ENCODE data around the gene NRM.

The NRM gene

GRCh38 chr6:30703011-30703410 is 12.2 kb upstream of the NRM start:
- no peak; the same call in 2 of the 3 replicates for ATAC-seq

GRCh38 chr6:30700340-30700739 is 9.6 kb upstream of the NRM start:
- TF ChIP-seq ZFP30 (CRISPR knock-in tag; IDR thresholded peaks at IDR 0.05) (no peak), RARB (CRISPR knock-in tag; IDR thresholded peaks at IDR 0.05) (no peak)
- no peak for ATAC-seq

More at GRCh38 chr6:30703011-30703410, 12.2 kb upstream of the NRM start:
- TF ChIP-seq, protein P1, sequence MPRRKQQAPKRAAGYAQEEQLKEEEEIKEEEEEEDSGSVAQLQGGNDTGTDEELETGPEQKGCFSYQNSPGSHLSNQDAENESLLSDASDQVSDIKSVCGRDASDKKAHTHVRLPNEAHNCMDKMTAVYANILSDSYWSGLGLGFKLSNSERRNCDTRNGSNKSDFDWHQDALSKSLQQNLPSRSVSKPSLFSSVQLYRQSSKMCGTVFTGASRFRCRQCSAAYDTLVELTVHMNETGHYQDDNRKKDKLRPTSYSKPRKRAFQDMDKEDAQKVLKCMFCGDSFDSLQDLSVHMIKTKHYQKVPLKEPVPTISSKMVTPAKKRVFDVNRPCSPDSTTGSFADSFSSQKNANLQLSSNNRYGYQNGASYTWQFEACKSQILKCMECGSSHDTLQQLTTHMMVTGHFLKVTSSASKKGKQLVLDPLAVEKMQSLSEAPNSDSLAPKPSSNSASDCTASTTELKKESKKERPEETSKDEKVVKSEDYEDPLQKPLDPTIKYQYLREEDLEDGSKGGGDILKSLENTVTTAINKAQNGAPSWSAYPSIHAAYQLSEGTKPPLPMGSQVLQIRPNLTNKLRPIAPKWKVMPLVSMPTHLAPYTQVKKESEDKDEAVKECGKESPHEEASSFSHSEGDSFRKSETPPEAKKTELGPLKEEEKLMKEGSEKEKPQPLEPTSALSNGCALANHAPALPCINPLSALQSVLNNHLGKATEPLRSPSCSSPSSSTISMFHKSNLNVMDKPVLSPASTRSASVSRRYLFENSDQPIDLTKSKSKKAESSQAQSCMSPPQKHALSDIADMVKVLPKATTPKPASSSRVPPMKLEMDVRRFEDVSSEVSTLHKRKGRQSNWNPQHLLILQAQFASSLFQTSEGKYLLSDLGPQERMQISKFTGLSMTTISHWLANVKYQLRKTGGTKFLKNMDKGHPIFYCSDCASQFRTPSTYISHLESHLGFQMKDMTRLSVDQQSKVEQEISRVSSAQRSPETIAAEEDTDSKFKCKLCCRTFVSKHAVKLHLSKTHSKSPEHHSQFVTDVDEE (CRISPR knock-in tag; IDR thresholded peaks at IDR 0.05), result no peak
- TF ChIP-seq, protein P2, sequence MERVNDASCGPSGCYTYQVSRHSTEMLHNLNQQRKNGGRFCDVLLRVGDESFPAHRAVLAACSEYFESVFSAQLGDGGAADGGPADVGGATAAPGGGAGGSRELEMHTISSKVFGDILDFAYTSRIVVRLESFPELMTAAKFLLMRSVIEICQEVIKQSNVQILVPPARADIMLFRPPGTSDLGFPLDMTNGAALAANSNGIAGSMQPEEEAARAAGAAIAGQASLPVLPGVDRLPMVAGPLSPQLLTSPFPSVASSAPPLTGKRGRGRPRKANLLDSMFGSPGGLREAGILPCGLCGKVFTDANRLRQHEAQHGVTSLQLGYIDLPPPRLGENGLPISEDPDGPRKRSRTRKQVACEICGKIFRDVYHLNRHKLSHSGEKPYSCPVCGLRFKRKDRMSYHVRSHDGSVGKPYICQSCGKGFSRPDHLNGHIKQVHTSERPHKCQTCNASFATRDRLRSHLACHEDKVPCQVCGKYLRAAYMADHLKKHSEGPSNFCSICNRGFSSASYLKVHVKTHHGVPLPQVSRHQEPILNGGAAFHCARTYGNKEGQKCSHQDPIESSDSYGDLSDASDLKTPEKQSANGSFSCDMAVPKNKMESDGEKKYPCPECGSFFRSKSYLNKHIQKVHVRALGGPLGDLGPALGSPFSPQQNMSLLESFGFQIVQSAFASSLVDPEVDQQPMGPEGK (CRISPR knock-in tag; IDR thresholded peaks at IDR 0.05; ENCODE audit: borderline replicate concordance), result no peak

DNA sequence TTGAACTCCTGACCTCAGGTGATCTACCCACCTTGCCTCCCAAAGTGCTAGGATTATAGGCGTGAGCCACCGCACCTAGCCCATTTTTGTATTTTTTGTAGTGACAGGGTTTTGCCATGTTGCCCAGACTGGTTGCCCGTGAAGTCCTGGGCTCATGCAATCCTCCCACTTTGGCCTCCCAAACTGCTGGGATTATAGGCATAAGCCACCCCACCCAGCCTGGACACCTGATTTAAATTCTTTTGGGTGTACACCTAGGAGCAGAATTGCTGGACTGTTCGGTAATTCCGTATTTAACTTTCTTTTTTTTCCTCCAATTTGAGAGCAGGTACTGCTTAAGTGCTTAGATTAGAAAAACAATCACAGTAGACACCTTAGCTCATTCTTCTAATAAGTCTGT is 5.6 kb upstream of the NRM start:
- no peak for ATAC-seq
- TF ChIP-seq ESRRG (CRISPR knock-in tag; IDR thresholded peaks at IDR 0.05), result no peak
- no peak for TF ChIP-seq CSDC2 (CRISPR knock-in tag; IDR thresholded peaks at IDR 0.05)
- no peak for TF ChIP-seq ZNF70 (CRISPR knock-in tag; IDR thresholded peaks at IDR 0.05)
- TF ChIP-seq GLIS3 (CRISPR knock-in tag; IDR thresholded peaks at IDR 0.05), result no peak
- TF ChIP-seq OSR1 (CRISPR knock-in tag; IDR thresholded peaks at IDR 0.05), result no peak
- TF ChIP-seq RARB (CRISPR knock-in tag; IDR thresholded peaks at IDR 0.05), result no peak
- TF ChIP-seq, protein P3, sequence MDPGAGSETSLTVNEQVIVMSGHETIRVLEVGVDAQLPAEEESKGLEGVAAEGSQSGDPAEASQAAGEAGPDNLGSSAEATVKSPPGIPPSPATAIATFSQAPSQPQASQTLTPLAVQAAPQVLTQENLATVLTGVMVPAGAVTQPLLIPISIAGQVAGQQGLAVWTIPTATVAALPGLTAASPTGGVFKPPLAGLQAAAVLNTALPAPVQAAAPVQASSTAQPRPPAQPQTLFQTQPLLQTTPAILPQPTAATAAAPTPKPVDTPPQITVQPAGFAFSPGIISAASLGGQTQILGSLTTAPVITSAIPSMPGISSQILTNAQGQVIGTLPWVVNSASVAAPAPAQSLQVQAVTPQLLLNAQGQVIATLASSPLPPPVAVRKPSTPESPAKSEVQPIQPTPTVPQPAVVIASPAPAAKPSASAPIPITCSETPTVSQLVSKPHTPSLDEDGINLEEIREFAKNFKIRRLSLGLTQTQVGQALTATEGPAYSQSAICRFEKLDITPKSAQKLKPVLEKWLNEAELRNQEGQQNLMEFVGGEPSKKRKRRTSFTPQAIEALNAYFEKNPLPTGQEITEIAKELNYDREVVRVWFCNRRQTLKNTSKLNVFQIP (CRISPR knock-in tag; IDR thresholded peaks at IDR 0.05; ENCODE audit: borderline replicate concordance, low read depth), result no peak
- TF ChIP-seq, protein P2 (CRISPR knock-in tag; IDR thresholded peaks at IDR 0.05; ENCODE audit: borderline replicate concordance), result no peak
- no peak for TF ChIP-seq ZC3H10 (CRISPR knock-in tag; IDR thresholded peaks at IDR 0.05)

GRCh38 chr6:30691208-30691847 is 544 bp upstream of the NRM start:
- no peak for ATAC-seq
- TF ChIP-seq ZFP3 (CRISPR knock-in tag; IDR thresholded peaks at IDR 0.05) (no peak), ZNF565 (CRISPR knock-in tag; conservative IDR thresholded peaks at IDR 0.05; ENCODE audit: low read depth) (no peak), ZFP30 (CRISPR knock-in tag; IDR thresholded peaks at IDR 0.05) (no peak), TCF4 (CRISPR knock-in tag; IDR thresholded peaks at IDR 0.05; ENCODE audit: borderline replicate concordance) (no peak), TOX (CRISPR knock-in tag; IDR thresholded peaks at IDR 0.05; ENCODE audit: borderline replicate concordance) (no peak), RARB (CRISPR knock-in tag; IDR thresholded peaks at IDR 0.05) (no peak)
- TF ChIP-seq, protein P1 (CRISPR knock-in tag; IDR thresholded peaks at IDR 0.05), result no peak

Data from SK-N-SH treated with all-trans-retinoic acid at 6 μM for 48 hours (cell line).